ENCODE results near the gene LRMDA.

The LRMDA gene

GRCh38 chr10:75887992-75888680 lies 456.7 kb downstream of the LRMDA start:
- no peak for DNase-seq

GRCh38 chr10:75889051-75889450 lies 457.6 kb downstream of the LRMDA start:
- DNase-seq, result no peak

DNA sequence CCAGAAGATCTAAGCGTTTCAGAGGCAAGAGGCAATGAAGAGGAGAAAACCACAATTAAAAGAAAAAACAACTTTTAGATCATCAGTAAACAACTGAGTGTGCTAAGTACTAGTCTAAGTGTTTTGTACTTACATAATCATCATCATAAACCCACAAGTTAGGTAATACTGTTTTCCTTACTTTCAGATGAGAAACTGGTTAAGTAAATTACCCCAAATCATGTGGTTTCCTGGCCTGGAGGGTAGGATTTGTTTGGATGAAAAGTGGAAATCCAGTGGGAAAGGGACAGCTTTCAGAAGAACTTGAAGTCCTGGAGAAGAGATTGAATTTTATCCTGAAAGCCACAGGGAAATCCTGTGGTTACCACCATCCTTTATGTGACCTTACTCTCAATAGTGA lies 463.3 kb downstream of the LRMDA start:
- no peak for DNase-seq

- DNase-seq, result no peak
These were observed 463.8 kb downstream of the LRMDA start for GRCh38 chr10:75895259-75895658.

- no peak for DNase-seq
These were observed 468.5 kb downstream of the LRMDA start for GRCh38 chr10:75899816-75900390.

- no peak for DNase-seq
These were observed 471.4 kb downstream of the LRMDA start for GRCh38 chr10:75902816-75903215.

DNA sequence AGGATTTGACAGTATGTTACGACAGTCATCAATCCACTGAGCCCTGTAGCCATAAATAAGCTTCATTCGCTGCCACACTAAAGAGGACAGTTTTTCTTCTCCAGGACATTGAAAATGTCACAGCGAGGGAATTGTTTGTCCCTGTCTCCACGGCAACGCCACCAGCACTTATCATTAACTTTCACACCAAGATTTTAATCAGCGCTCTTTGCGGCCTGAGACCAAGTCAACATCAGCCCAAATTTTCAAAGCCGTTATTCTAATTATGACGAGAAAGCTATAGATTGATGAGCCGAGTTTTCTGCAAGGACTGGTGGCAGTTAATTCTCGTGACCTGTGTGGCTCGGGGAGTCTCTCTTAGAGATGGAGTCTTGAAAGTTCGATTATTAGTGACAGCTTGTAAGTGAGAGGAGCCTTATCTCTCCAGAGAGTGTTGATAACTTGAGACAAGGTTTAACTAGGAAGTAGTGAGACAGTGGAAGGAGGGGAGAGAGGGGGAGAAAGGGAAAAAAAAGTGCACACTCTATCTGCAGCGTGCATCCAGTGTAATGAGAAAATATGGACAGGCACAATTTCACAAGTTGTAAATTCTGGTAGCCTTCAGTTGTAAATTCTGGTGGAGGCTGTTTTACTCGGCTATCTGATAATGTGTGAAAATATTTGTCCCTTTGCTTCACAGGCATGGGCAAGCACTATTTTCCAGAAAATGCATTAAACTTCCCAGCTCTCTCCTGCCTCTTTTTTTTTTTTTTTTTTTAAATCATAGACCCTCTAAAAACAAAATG lies 473.3 kb downstream of the LRMDA start:
- no peak for DNase-seq

DNA sequence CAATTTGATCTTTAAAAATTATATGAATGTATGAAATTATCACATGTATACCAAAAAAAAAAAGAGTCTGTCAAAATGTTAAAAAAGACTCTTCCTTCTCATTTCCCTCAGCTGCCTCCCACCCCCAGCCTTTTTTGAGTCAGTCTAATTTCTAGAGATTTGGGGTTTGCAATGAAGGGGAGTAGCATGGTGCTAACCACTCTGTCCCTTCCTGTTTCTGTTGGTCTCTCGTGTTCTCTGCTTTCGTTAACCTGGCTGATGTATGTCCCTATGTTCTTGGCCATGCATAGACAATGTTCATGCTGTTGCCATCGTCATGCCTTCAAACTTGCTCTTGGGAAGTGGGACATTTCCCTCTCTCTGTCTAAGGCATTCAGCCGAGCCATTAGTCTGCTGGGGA lies 474.1 kb downstream of the LRMDA start:
- no peak for DNase-seq

- no peak for DNase-seq
These were observed 478.6 kb downstream of the LRMDA start for GRCh38 chr10:75910032-75910431.

DNA sequence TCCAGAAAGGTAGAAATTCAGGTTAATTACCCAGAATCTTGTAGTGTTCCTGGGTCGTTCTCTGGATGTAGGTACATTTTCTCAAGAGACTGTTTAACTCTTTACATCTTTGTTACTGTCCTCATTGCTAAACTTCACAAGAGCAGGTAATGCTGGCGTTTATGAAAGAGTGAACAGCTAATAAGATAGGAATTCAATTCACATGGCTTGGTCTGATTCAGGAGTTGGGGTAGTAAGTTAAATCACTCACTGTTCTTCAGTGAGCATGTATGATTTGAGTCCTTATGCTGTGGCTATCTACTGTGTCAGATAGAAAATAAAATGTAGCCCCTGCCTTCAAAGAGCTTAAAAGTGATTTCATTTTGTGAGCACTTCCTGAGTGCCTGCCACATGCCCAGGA lies 480.0 kb downstream of the LRMDA start:
- no peak for DNase-seq

DNA sequence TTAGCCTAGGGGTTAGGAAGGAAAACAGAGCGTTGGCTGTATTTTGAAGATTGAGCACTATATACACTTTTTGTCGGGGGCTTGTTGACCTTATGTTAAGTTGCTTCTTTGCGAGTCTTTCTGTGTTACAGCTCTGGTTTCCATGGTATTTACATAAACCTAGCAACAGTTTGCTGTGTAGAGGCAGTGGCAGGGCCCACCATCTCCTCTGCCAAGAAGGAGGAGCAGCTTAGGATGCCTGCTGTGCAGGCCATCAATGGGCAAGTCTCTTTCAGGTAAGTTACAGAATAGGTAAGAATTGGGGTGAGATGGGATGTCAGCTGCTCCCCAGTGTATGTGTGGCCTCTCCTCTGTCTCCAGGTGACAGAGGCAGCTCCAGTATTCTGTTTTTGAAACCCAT lies 485.5 kb downstream of the LRMDA start:
- DNase-seq, result no peak

DNA sequence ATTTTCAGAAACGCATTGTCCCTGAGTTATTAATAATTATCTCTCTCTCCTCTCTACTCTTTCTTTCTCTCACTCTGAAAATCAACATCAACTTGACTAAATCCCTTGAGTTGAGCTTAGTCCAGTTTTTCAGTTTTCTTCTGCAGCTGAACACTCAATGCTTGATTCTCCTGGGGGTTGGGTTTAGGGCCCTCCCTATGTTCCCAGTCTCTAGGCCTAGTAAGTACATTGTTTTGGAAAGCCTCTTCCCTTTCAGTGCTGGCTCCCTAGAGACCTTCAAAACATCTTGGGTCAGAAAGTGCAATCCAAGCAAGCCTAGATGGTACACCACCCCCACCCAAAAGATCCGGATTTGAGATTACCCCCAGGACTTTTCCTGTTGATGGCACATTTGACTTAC lies 488.5 kb downstream of the LRMDA start:
- no peak for DNase-seq

- no peak for DNase-seq
These were observed 491.0 kb downstream of the LRMDA start for GRCh38 chr10:75922435-75922834.

DNA sequence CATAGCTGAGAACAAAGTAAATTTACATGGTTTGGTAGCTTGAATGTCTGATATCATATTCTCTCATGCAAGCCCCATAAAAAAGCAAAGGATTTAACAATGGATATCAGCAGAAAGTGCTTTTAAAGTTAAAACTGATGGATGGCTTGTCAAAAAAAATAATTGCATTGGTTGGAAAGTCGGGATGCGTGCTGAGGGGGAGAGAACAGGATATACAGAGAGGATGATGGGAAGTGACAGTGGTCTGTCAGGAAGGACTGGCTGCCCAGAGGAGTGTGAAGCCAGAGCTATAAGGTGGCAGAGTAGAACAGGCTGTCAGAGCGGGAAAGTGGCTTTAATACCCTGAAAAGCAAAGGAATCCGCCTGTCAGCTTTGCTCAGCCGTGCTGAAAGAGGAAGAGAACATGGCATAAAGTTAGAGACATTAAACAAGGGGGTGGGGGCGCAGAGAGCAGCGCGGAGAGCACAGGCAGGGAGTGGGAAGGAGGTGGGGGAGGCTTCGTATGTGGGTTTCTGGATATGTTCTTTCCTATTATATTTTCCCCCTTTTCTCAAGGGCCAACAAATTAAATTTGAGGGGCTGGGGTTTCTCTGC lies 493.0 kb downstream of the LRMDA start:
- no peak for DNase-seq

DNA sequence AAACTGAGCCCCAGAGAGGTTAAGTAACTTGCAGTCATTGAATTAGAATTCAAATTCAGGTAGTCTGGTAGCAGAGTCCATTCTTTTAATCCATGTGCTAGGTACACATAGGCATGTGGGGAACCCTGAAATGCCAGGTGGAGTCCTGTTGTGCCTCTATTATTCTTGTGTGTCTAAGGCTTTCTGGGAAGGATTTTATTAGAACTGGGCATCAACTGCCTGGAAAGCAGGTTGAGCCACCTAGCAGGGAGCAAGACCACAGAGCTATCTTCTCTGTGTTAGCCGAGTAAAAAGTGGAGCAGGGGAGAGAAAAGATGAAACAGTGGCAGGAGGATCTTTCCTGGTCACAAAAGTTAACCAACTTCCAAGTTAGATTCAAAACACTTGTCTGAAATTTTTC lies 494.6 kb downstream of the LRMDA start:
- DNase-seq, result no peak

DNA sequence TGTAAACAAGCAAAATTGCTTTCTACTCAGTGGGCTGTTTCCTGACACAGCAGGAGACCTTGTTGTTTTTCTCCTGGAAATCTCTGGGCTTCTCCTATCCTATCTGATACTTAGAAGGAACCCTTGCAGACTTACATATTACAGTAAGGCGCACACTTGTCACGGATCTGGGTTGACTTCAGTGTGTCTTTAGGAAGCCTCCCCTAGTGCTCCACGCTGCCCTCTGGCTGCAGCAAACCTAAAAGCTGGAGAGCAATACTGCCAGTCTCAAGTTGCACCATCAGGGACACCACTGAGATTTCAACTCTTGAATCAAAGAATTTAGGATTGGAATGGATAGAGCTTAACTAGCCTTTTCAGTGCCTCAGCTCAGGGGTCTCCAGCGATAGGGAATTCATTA lies 495.3 kb downstream of the LRMDA start:
- no peak for DNase-seq

- no peak for DNase-seq
These were observed 496.8 kb downstream of the LRMDA start for GRCh38 chr10:75928231-75928630.

DNA sequence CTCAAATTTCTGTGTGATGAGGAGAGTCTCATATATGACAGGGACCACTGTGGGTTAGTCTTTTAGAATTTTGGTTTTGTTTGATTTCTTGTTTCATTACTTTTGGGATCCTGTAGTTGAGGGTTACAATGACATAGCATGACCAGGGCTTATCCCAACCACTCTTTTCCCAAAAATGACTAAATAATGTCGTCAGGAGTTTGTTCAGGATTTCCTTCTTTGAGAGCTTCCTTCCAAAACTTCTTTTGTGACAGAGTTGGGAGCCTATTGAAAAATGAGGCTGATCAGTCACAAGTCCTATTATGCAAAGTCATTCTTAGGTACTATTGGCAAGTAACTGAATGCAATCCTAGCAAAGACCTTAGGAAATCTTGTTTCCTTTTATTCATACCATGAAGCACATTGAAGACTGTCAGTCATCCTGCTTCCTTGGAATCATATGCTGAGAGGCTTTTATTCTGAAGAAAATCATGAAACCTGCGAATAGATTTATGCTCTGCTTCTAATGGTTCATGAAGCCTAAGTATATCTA lies 498.3 kb downstream of the LRMDA start:
- DNase-seq, result no peak

DNA sequence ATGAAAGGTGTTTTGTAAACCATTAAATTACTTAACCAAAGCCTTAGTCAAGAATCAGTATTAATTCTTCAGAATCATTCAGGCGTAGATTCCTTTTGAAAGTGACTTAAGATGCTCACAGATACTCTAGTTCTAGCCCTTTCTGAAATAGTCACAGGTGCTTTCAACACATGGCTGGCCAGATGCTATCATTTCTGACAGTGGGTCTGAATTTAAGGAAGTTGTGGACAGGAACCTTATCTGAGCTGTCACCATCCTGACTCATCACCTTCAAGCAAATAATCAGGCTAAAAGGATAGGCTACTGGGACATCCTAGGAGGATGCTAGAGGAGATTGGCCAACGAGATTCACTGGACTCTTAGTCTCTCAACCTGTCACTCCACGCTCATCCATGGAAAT lies 501.5 kb downstream of the LRMDA start:
- DNase-seq, result no peak

- no peak for DNase-seq
These were observed 503.8 kb downstream of the LRMDA start for GRCh38 chr10:75935240-75935639.

DNA sequence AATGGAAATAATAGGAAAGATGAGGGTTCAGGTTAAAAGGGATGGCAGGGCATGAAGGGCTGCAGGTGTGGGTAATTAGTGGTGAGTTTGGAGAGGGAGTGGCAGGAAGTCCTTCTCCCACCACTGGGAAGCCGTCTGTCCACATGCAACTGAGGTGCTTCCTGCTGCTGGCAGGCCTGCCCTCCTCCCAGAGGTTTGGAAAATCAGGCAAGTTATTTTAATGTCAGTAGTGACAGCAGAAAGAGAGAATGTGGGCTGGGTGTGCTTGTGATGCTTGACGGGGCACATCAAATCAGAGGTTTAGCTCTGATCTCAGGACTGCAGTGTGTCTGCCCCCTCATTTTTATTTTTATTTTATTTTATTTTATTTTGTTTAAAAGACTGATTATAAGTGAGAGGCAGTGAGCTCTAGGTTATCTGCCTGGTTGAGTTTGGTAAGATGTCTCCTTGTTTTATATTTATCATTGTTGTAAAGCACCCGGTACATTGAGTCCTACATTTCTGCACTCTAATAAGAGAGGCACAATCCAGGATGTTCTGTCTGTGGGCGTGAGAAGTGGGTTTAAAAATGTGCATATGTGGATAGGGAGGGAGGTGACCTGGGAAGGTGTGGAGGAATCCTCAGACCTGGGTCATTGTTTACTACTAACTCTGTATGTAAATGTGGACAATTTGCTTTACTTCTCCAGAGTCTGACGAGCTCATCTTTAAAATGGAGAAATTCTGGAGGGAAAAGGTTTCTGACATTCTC lies 504.4 kb downstream of the LRMDA start:
- DNase-seq, result no peak

DNA sequence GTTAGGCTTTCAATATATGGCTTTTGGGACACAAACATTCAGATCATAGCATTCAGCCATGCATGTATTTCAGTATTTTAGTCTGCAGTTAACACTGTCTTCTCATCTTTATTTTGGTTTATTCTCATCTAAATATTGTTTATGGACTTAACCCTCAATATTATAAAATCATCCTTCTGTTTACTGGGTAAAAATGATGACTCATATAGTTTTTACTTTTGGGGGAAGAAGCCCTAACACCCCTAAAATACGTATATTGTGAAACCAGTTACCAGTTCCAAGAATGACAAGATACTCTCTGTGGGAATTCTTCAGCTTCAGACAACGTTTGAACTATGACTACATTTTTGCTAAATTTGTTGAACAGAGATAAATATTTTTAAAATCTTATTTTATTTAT lies 505.4 kb downstream of the LRMDA start:
- no peak for DNase-seq

DNA sequence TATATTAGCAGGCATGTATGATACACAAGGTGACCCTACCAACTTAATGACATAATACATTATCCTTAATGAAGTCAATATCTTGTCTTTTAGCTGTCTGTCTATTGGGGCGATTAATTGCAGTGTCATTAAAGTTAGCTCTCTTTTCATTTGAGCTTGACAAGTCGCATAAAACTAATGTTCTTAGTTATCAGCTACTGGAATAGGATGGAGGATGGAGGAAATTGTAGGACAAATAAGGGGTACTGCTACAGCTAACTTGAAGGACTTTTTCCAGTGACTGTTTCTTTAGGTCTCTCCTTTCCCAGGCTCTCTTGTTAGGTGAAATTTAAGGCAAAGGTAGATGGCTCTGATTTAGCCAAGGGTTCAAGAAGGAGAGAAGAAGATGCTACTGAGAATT lies 506.4 kb downstream of the LRMDA start:
- DNase-seq, result no peak

Measured in activated CD8-positive, alpha-beta memory T cell treated with anti-CD3 and anti-CD28 coated beads for 24 hours (primary cell).